ENCODE measurements around the gene PERM1.

PERM1 gene

GRCh38 chr1:970973-971730 is 10.7 kb downstream of the PERM1 start:
- no peak overlapping the region for H3K4me3 ChIP-seq (ENCODE audit: low read depth, low read length)
- TF ChIP-seq CTCF (IDR thresholded peaks at IDR 0.05; ENCODE audit: low read depth, low read length, missing control alignments), result no peak
- DNase-seq (ENCODE audit: low read depth), result no peak
- in situ Hi-C loops (cut with HindIII; ENCODE audit: low sequenced_read_pairs), result no loop called here

GRCh38 chr1:970242-970972 is 11.5 kb downstream of the PERM1 start:
- no peak for DNase-seq (ENCODE audit: low read depth)
- no peak overlapping the region for H3K4me3 ChIP-seq (ENCODE audit: low read depth, low read length)
- in situ Hi-C loops (cut with HindIII; ENCODE audit: low sequenced_read_pairs), result no loop called here
- no peak for TF ChIP-seq CTCF (IDR thresholded peaks at IDR 0.05; ENCODE audit: low read depth, low read length, missing control alignments)

- in situ Hi-C loops (cut with HindIII; ENCODE audit: low sequenced_read_pairs), result no loop called here
- DNase-seq (ENCODE audit: low read depth), result no peak
- TF ChIP-seq CTCF (IDR thresholded peaks at IDR 0.05; ENCODE audit: low read depth, low read length, missing control alignments), result no peak
- H3K4me3 ChIP-seq (ENCODE audit: low read depth, low read length), result no peak overlapping the region
These were observed 12.5 kb downstream of the PERM1 start for GRCh38 chr1:969260-969855.

- TF ChIP-seq CTCF (IDR thresholded peaks at IDR 0.05; ENCODE audit: low read depth, low read length, missing control alignments), result no peak
- no peak for DNase-seq (ENCODE audit: low read depth)
- in situ Hi-C loops (cut with HindIII; ENCODE audit: low sequenced_read_pairs), result no loop called here
- no peak overlapping the region for H3K4me3 ChIP-seq (ENCODE audit: low read depth, low read length)
These were observed 14.2 kb downstream of the PERM1 start for GRCh38 chr1:967466-968343.

- TF ChIP-seq CTCF (IDR thresholded peaks at IDR 0.05; ENCODE audit: low read depth, low read length, missing control alignments), result no peak
- DNase-seq (ENCODE audit: low read depth), result no peak
- in situ Hi-C loops (cut with HindIII; ENCODE audit: low sequenced_read_pairs), result no loop called here
- H3K4me3 ChIP-seq (ENCODE audit: low read depth, low read length), result peak overlapping the region; percentile 48
These were observed 15.1 kb downstream of the PERM1 start for GRCh38 chr1:966704-967300.

Measured in astrocyte of the cerebellum (primary cell).